GM21390 (cell line): ENCODE results near the gene SPACA7.

Experiments used
- ATAC-seq: cut with Tn5 transposase; IDR thresholded peaks from one replicate; pipeline ENCODE4 v1.9.1; 2021; ENCODE audit not compliant: unreplicated experiment

Gene SPACA7

DNA sequence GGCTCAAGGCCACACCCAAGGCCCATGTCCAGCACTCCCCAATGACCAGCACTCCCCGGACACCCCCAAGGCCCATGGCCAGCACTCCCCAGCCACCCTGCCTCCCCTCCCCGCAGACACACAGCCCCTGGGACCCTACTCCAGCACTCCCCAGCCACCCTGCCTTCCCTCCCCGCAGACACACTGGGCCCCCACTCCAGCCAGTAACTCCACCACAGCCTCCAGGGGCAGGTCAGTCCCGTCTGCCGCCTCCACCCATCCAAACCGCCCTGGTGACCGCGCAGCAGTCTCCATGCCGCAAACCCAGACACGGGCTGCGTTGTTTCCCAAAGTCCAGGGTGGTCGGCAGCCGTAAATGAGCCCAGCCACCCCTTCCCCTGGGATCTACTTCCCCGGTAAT, 70.7 kb downstream of the SPACA7 start:
- no peak for ATAC-seq

DNA sequence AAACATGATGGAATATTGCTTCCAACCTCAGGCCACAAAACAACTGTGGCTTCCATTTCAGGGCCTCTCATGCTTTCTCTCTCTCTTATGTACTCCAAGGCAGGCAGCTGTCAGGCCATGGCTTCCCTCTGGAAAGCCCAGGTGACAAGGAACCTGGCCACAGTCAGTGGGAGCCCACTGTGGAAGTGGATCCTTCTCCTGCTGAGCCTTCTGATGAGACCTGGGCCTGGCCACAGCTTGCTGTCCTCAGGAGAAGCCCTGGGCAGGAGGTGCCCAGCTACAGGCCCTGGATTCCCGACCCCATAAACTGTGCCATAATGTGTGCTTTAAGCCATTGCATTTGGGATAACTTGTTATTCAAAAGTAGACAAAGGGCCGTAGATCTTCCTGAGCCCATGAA, 71.2 kb downstream of the SPACA7 start:
- ATAC-seq, result no peak

DNA sequence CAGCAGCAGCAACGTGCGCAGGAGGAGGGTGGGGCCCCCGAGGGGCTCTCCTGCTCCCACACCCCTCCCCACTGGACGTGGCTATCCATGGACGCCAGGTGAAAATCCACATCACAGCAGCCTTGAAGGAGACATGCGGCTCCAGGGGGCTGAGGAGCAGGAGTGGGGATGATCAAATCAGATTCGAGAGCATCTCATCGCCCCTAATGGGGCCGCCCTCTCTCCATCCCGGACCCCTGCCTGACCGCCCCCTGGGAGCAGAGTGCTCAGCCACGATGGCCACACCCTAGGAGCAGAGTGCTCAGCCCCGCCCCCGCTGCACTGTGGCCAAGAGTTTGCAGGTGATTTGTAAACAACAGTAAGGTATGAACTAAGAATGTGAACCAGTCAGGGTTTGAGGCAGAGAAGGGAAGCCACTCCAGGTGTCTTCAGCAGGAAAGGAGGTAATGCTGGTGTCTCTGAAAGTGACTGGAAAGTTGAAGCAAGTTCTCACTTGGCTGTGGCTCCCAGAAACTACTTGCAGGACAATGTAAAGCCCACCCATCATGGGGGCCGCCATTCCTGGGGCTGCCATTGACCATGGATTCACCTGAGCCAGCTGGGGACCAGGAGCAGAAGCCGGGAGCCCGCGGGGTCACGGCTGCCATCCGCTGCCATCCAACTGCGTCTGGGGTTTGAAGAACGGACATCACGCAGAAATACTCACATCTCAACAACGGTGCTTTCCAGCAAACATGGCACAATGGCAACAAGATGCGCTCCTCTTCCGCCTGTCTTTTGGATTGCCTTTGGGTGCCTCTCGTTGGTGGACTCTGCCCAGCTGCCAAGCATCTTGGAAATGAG, 71.8 kb downstream of the SPACA7 start:
- ATAC-seq, result no peak

DNA sequence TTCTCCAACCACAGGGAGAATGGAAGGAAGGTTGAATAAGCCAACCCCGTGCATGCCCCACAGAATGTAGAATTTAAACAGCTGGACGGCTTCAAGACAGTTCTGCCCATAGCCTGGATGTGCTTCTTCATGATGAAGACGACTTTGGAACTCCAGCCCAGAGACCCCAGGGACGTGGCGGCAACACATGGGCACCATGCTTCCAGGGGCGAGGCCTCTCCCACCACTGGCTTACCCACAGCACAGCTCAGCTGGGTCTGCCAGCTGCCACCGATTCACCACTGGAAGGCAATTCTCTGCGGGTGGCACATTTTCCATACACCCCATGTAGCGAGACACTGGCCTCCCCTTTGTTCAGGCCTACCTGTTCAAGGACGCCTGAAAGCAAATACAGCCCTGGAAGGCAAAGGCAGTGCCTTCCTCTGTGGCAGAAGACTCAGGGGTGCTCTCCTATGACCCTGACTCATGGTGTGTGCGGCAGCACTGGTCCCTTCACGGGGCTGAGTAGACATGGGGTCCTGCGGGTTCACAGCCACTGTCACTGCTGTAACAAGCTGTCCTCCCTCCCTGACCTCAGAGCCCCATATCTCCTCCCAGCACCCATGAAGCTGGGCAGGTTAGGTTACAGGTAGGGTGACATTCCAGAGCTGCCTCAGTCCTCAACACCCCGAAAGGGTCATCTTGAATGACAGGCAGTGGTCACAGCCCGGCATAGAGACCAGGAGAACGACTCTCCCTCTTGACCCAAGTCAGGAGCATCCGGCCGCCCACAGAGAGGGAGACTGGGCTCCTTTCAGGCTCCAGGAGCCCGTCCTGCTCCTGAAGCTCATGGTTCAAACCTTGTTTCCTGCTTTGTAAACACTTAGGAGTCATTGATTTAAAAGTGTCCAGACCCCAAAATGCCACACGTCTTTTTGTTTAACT, 72.7 kb downstream of the SPACA7 start:
- no peak for ATAC-seq

DNA sequence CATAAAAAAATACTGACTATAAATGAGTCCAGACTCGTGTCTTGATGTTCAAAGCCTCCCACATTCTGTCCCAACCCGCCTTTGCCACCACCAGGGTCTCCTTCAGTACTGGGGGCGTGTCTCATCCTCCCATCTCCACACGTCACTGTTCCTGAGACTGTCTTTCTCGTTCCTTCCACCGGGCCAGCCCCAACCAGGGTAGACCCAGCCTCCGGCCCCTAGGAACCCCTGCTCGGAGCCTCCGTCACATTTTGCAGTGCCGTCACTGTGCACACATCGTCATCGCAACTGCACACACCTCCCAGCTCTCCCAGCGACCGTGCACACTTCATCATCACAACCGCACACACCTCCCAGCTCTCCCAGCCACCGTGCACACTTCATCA, 73.4 kb downstream of the SPACA7 start:
- ATAC-seq, result no peak

DNA sequence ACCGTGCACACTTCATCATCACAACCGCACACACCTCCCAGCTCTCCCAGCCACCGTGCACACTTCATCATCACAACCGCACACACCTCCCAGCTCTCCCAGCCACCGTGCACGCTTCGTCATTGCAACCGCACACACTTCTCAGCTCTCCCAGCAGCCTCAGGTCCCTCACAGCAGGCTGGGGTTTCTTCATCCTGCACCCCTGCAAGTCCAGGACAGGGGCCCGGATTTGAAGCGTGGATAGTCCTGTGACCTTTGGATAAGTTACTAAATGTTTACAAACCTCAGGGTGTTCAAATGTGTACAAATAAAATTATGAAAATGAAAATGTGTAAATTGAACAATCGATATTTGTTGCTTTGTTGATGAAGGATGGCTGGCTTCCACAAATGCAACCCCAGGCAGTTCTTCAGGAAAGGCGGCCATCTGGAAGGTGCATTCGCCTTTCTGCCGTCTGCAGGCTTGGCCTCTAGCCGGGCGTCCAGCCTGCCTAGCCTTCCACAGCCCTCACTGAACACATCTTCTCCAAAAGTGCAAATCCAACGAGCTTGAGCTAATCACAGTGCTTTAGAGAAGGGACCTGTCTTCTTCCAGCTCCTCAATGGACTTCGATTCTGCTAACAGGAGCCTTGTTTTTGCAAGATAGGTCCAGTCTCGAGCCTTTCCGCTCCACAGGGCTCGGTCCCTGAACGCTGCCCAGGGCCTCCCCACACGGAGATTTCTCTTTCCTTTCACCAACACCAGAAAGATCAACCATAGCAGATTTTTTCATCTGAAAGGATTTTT, 74.2 kb downstream of the SPACA7 start:
- no peak for ATAC-seq

DNA sequence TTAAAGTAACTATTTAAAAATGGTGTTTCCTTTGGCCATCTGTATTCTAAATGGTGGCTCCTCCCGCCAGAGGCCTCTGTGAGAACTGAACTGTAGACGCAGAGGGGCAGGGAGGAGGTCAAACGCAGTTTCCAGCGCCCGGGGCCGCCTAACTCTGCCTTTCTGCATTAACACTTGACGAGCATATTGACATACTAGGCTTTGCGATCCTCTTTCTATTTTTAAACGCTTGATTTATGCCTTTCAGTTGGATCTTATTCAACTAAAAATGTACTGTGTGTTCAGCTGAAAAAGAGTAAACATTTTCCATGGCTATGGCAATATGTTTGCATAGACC, 74.7 kb downstream of the SPACA7 start:
- ATAC-seq, result no peak

DNA sequence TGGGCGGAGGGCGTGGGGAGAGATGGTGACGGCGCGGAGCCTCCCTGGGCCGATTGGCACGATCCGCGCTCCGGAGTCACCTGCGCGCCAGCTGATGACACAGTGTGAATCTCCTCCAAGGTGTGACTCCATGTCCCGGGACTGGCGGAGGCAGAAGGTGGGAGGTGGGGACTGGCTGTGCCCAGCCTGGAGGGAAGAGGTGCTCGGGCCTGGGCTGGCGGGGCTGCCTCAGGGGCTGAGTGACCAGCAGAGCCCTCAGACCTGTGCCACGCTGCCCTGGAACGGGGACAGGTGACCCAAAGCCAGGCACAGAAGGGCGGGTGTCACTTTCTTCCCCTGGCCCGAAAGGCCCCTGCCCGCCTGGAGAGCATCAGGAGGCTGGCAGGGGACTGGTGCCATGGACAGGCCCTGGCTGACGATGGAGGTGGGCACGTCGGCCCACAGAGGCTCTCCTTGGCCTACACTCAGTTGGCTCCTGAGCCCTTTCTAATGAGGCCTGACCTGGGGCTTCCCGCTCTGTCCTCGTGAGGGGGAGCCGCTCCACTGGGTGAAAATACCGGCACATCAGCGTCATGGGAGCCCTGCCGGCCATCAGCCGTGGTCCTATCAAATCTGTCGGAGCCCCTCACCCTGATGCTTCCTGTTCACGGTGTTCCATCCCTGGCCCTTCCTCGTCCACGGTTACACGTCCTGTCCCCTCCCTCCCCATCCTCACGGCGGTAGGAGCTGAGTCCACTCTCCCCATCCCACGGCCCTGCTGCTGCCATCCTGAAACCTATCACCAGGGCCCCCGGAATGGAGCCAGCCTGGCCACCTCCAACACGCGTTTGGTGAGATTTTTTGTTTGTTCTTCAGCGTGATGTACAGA, 75.6 kb downstream of the SPACA7 start:
- no peak for ATAC-seq

DNA sequence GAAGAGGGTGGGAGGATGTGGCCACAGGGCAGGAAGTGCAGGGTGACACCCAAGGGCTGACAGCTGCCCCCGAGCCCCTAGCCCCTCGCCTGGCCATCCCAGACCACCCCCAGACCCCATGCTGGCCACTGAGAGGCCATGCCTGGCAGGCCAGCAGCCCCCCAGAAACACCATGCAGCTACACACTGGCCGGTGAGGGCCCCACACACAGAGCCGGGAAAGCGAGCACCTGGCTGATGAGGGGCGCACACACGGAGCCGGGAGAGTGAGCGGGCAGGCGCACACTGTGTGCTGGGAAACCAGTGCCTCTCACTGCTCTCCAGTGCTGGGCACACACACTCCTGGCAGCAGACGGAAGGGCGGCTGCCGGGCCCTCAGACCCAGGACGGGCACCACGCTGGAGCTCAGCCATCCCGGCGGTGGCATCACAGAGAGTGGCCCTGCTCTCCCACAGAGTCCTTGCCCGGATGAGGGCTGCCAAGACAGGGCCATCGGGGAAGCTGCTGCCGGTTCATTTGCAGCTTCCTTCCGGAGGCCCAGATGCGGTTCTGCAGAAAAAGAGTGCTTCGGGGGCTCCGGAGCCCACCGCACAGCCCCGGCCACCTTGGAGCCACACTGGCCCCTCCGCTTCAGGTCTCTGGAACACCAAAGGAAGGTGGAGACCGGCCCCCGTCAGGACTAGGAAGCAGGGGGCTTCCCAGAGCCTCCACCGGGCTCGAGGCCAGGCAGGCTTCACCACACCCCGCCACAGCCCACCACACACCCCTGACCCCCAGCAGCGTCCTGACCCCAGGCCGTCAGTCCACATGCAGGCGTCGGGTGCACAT, 76.4 kb downstream of the SPACA7 start:
- no peak for ATAC-seq

DNA sequence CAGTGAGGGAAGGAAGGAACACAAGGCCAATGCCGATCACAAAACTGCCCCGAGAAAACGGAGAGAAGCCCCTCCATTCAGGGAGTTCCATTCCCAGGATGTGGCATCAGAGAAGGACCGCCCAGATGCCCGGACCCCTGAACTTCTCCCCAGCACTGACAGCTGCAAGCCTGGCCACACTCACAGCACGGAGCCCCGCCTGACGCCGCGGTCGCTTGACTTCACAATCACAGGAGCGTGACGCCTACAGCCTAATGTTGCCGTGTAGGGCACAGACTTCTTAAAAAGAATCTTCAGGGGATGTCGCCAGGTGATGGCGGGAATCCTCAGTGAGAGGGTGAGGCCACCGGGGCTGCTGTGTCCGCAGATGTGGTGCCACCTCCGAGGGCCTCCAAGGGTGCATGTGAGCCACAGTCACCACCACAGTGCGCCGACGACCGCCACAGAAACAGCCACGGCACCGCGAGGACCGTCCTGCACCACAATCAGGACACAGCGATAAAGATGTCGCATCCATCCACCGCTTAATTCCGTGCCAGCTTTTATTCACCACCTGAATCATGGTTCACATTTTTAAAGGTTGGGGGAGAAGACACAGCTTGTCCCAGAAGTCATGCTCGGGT, 77.2 kb downstream of the SPACA7 start:
- ATAC-seq, result no peak

DNA sequence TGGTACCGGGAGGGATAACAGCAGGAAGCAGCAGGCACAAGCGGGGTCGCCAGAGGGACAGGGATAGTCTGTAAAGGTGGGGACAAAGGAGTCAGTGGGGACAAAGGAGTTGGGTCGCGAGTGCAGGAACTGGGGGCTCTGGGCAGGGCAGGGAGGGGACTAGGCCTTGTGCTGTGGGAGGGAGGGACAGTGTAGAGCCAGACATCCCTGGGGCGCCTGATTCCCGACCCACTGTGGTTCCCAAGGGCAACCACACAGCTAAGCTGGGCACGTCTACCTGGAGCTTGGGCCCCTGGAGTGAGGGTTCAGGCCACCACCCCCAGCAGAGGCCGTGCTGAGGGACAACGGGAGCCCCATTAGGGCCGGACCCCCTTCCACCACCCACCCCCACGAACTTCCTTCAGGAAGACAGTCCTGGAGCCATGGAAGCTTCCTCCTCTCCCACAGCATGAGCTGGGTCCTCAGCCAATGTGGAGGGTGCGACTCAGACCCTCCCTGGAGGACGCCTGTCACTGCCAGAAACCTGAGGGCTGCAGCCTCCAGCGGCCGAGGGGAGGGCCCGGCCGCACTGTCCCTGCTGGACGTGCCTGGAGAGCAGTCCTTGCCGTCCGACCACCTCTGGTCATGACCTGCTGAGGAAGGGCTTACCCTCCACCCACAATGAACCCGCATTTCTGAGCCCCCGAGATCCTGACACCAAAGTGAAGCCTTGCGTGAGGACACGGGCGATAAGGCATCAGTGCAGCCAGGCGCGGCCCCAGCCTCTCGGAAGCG, 77.9 kb downstream of the SPACA7 start:
- ATAC-seq, result no peak

DNA sequence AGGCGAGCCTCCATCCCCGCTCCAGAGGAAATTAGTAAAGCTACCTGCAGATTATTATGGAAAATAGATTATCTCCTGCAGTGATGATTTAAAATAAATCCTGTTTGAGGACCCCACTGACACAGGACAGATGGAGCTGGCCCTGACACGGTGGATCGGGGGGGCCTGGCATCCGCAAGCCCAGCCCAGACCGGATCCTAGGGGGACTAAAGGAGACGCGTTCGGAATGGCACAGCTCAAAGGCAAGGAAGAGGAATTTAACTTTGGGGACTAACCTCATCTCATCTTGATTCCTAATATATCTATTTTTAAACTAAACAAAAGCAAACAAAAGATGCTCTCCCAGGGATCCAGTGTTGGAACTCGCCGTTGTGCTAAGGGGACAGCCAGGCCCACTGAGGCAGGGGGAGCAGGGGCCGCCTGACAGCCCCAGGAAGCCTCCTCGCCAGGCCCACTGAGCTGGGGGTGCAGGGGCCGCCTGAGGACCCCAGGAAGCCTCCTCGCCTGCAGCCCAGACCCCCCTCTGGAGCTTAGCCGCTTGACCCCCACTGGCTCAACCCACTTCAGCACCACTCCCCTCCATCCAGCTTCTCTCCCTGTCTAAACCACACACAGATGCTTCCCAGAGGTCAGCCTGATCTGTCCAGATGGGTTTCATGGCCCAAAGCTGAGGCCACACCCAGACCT, 78.6 kb downstream of the SPACA7 start:
- no peak for ATAC-seq

DNA sequence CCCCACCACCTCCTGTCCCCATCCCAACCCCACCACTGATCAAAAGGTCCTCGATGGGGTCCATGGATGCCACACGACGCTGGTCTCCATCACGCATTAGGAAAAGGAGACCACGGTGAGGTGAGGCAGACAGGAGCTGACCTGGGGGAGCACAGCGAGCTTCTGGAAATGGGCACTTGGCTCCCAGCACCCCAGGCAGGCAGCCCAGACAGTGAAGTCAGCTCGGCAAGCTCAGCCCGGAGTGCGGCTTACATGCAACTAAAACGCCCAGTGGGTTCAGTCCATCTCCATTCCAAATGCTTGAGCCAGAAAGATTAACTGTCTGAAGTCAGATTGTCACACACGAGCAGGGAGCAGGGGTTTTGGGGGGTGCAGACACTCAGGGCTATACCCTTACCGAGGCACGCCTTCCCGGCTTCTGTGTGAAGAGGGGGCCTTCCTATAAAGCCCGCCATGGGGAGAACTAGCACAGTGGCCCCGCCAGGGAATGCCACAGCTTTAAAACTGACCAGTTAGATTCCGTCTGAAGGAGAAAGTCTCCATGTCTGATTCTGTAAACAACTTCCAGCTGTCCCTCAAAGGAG, 79.4 kb downstream of the SPACA7 start:
- no peak for ATAC-seq

DNA sequence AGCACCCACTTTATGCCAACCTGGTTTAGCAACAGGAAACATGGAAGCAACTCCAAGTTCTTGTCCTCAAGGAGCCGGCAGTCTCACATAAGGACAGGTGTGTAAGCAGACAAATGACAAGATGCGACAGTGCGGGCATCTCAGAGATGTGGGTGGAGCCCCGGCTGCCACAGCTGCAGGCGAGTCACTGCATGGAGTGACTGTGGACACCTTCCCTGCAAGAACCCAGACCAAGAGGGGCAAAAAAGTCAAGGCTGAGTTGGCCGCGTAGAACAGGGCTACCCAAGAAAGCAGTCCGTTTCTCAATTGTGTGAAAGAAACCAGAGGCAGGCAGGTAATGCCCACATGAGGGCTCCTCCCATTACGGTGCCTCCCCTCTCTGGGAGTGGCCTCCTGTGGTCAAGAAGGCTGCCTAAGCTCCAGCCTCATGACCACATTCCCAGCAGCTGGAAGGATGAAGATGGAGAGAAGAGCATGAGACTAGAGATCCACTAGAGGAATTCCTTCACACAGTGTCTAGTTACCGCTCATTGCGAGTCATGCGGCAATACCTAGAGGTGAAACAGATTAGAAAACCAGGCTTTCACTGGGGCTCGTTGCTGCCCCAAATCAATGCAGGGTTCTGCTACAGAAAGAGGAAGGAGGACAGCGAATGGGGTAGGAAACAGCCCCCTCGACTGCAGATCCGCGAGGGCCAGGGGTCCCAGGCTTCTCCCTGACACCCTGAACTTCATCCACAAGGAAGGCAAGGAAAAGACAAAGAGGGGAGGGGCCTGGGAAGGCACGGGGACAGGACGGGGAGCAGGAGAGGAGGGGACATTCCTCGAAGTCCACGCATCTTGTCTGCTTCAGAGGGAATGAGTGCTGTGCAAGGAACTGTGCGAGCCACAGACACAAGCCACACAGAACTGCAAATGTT, 80.2 kb downstream of the SPACA7 start:
- no peak for ATAC-seq

DNA sequence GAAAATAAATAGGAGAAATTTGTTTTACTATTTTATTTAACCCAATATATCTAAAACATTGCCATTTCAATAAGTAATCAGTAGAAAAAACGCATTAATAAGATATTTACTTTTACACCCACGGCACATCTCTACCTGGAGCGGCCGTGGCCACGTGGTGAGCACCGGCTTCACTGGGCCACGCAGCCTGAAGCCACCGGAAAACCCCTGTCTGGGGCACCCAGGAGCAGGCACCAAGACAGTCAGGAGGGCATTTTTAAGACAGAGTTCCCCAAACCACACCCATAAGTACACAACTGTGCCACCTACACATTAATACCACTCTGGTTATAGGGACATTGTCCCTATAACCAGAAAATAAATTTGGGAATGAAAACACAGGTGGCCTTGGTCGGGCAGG, 80.9 kb downstream of the SPACA7 start:
- no peak for ATAC-seq

DNA sequence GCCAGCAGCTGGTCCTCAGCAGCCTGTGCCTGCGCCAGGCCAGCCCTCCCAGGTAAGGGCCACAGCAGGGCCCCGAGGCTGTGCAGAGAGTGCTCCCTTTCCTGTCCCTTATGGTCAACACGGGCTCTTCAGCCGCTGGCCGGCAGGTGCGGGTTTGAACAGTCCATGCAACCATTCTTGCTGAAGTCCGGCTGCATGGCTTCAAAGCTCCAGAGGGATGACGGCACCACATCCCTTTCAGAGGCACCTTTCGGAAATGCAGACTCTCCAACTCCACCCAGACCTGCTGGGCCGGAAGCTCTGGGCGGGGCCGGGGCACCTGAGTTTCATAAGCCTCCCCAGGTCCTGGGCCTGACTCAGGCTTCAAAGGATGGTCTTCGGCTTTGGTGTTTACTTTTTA, 81.3 kb downstream of the SPACA7 start:
- no peak for ATAC-seq
